H7 (cell line): ENCODE measurements around the gene ARHGEF7. TPM values are rescaled to one million over a fixed set of nuclear protein-coding genes. Genes with fewer than 3 reads are reported as not detected.

Experiments used
- DNase-seq: peaks from one replicate; pipeline ENCODE4 v3.0.0; 2012
- H3K27me3 ChIP-seq: 2 replicates; pipeline ENCODE4 v1.6.0; 2011; ENCODE audit warnings: mild to moderate bottlenecking, low read length; ENCODE audit not compliant: control insufficient read depth, insufficient read depth
- H3K36me3 ChIP-seq: replicated peaks from 2 replicates; pipeline ENCODE4 v1.5.1; 2011; ENCODE audit warnings: low read length; ENCODE audit not compliant: control insufficient read depth, insufficient read depth
- H3K4me3 ChIP-seq: 2 replicates; pipeline ENCODE4 v1.5.1; 2011; ENCODE audit warnings: low read depth, mild to moderate bottlenecking, control low read depth, low read length, moderate library complexity; ENCODE audit not compliant: insufficient read depth
- total RNA-seq: library from RNA; depleted of rRNA; stranded (reverse); fragments of >200 nt; shearing (Covaris generic); gene quantifications from 2 replicates; pipeline ENCODE4 v1.2.3, GENCODE V29; 2014

ARHGEF7 gene
- total RNA-seq, 1 experiment from 2014 or later = 20.8 TPM

DNA sequence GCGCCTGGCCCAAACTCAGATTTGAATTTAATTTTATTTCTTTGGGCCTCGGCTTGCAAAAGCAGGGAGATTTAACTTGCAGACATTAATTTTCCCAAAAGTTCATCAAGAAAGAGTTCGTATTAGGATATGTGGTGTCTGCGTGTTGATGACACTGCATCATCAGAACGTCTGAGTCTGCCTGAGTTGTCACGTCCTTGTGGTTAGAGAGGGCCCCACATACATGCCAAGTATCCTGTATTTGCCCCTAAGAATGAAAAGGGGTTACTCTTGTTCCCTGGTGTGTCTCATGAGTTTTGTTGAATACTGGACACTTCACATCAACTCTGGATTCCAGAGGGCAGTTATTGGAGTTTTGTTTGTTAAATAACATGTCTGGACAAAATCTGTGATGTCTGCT is 199.7 kb downstream of the ARHGEF7 start:
- no peak overlapping the region for H3K4me3 ChIP-seq
- no peak for DNase-seq
- H3K27me3 ChIP-seq = no peaks in the 10 kb centered on the region
- H3K36me3 ChIP-seq = no peaks in the 10 kb centered on the region

DNA sequence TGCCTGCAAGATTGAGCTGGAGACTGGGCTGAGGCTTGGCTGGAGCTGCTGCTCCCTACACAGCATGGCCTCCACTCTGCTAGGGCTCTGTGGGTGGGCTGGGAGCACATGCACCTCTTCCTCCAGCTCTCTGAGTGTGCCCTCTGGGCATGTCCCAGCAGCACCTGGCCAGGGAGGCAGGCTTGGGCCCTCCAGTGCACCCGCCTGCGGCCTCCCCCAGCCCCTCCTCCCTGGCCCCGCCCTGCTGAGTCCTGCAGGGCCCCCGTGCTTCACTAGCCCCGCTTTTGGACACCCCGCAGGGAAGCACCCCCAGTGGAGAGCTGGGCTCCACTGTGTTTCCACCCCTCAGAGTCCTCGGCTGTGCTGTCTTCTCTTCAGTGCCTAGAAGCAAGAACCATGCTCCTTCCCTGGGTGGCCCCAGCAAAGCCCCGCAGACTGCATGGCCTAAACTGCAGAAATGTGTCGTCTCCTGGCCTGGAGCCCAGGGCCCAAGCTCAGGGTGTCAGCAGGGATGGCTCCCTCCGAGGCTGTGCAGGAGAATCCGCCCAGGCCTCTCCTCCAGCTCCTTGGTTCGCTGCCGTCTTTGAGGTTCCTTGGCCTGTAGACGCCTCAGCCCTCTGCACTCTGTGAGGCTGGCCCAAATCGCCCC is 200.4 kb downstream of the ARHGEF7 start:
- H3K27me3 ChIP-seq = no peaks in the 10 kb centered on the region
- H3K36me3 ChIP-seq = no peaks in the 10 kb centered on the region
- peak; percentile 51 for DNase-seq
- H3K4me3 ChIP-seq = no peak overlapping the region

DNA sequence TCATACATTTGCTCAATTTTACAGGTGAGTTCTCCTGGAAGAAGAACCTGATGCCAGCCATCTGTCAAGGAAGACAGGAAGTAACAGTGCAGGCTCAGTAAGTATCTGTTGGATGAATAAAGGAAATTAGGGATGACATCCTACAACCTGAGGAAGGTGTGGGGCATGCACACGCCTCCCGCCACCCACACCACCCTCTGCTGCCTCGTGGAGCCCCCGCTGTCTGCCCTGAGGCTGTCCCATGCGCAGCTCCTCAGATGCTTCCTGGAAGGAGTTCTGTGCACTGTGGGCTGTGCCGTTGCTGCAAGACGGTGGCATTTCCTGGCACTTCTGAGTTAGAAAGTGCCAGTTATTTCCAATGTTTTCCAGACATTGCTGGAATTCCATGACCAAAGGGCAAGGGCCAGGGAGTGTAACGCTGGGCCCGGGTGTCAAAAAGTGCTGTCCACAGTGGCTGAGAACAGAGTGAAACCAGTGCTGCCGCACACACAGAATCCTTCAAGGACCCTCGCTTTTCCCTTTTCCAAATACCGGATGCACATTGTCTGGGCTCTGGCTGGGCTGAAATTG is 201.1 kb downstream of the ARHGEF7 start:
- H3K4me3 ChIP-seq = no peak overlapping the region
- no peaks in the 10 kb centered on the region for H3K36me3 ChIP-seq
- no peaks in the 10 kb centered on the region for H3K27me3 ChIP-seq
- no peak for DNase-seq

DNA sequence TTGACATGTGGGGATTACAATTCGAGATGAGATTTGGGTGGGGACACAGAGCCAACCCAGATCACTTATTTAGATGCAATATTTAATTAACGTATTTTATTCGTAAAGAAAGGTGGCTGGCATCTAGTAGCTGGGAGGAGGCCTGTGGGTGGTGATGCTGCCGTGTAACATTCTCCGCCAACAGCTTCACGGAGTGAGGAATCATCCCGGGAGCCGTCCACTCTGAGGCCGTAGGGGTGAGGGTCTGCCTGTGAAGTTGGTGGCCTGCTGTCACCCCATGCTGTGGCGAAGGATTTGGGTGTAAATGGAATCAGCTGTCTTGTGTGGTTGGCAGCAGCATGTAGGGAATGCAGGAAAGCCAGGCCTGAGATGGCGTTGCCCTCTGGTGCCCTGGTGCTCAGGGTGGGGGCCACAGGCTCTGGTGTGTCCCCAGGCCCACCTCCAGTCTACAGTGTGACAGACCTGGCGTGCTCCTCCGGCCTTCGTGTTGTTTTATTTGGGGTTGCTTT is 202.0 kb downstream of the ARHGEF7 start:
- Histone ChIP-seq H3K27me3 (no peaks in the 10 kb centered on the region), H3K36me3 (no peaks in the 10 kb centered on the region), H3K4me3 (no peak overlapping the region)
- peak; percentile 56 for DNase-seq

DNA sequence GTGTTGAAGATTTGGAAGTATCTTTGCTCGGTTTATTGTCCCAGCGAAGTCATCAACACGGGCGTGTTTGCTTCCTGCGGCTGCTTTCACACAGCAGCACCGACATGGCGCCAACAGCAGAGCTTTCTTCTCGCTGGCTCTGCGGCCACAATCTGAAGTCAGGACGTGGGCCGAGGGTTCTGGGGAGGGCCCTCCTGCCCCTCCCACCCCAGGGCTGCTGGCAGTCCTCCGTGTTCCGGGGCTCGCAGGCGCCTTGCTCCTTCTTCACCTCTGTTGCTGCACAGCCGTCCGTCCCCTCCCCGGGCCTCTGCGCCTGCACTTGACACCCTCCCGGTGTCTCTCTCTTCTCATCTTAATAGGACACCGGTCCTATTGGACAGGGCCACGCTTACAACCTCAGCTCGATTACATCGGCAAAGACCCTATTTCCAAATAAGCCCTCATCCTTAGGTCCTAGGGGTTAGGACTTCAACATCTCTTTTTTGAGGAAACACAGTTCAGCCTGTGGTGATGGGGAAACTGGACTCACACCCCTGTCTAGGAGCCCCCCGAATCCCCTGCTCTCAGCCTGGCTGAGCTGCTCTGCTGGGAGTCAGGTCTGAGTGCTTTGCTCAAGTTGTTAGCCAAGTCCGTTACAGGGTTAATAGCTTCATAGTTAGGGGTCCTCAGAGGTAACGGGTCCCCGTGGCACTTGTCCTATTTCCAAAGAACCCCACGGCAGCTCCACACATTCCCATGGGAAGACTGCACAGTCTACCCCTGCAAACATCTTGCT is 202.6 kb downstream of the ARHGEF7 start:
- no peaks in the 10 kb centered on the region for H3K27me3 ChIP-seq
- H3K36me3 ChIP-seq = no peaks in the 10 kb centered on the region
- DNase-seq = no peak
- H3K4me3 ChIP-seq = no peak overlapping the region

DNA sequence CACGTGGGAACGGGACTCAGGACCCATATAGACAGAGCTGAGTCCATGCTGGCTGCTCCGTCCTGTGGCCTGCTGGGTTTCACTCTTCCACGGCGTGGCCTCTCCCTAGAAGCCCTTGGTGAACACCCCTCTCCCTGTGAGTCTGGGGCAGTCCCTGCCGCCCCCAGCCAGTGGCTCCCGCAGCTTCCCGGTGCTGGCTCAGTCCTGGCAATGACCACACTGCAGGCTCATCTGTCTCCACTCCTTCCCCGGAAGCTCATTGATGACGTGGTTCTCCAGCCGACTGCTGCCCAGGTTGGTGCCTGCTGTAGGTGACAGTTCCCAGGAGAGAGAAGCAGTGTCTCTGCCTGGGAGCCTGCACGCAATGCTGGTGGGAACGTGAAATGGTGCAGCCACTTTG is 203.3 kb downstream of the ARHGEF7 start:
- DNase-seq = no peak

DNA sequence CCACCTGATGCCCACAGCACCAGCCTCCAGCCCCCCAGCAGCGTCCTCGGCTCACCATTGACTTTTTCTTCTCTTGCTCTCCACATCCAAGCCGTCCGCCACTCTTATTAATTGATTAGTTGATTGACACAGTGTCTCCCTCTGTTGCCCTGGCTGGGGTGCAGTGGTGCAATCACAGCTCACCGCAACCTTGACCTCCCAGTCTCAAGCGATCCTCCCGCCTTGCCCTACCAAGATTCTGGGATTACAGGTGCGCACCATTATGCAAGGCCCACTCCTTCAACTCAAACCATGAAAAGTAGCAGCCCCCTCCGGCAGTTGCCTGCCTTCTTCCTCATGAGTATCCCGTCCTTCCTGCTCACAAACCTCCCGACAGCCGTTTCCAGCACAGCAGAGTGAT is 204.4 kb downstream of the ARHGEF7 start:
- DNase-seq = peak; percentile 13

More for the DNA sequence above, 203.3 kb downstream of the ARHGEF7 start:
- H3K36me3 ChIP-seq = no peaks in the 10 kb centered on the region
- no peak overlapping the region for H3K4me3 ChIP-seq
- no peaks in the 10 kb centered on the region for H3K27me3 ChIP-seq

DNA sequence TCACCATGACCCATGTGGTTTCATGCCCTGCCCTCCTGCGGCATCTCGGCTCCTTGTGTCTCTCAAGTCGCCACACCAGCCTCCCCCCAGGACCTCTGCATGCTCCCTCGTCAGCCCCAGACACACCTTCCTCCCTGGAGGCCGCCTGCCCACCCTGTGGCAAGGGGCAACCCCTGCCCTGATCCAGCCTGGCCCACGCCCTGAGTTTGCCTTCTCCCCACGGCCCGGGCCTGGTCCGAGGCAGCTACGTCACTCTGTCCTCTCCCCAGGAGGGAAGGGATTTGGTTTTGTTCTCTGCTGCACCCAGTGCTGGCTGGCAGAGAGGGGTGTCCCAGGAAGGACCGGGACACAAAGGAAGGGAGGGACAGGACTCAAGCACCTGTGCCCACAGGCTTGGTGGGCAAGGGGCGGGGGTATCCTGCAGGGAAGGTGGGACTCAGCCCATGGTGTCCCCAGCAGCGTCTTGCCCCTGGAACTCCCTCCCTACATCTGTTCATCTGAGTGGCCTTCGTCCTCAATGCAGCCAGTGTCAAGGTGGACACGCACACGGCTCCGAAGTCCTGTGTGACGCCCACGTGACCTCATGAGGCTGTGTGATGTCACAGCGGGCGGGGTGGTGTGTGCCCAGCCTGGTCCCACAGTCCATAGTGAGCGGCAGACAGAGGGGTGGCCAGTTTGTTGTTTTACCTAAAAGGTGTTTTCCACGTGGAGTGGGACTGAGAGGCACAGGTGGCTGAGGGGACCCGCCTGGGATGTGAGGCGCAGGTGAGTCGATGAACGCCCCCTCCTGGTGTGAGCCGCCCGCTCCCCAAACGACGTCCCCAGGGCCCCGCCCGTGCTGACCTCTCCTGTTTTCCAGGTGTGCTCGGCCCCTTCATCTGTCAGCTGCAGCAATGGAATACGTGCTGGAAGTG is 205.1 kb downstream of the ARHGEF7 start, which contains the start of gene TEX29:
TEX29 (plus strand) TSS at position 645 of the 914 bp plus-strand sequence; CDS start at position 894, 249 bp downstream.
- DNase-seq = peak; percentile 78
- Histone ChIP-seq H3K4me3 (no peak within 1 kb of the TSS), H3K36me3 (no peaks in the 10 kb centered on the region), H3K27me3 (no peaks in the 10 kb centered on the region)

More for the DNA sequence above, 204.4 kb downstream of the ARHGEF7 start:
- Histone ChIP-seq H3K36me3 (no peaks in the 10 kb centered on the region), H3K4me3 (no peak overlapping the region), H3K27me3 (no peaks in the 10 kb centered on the region)

DNA sequence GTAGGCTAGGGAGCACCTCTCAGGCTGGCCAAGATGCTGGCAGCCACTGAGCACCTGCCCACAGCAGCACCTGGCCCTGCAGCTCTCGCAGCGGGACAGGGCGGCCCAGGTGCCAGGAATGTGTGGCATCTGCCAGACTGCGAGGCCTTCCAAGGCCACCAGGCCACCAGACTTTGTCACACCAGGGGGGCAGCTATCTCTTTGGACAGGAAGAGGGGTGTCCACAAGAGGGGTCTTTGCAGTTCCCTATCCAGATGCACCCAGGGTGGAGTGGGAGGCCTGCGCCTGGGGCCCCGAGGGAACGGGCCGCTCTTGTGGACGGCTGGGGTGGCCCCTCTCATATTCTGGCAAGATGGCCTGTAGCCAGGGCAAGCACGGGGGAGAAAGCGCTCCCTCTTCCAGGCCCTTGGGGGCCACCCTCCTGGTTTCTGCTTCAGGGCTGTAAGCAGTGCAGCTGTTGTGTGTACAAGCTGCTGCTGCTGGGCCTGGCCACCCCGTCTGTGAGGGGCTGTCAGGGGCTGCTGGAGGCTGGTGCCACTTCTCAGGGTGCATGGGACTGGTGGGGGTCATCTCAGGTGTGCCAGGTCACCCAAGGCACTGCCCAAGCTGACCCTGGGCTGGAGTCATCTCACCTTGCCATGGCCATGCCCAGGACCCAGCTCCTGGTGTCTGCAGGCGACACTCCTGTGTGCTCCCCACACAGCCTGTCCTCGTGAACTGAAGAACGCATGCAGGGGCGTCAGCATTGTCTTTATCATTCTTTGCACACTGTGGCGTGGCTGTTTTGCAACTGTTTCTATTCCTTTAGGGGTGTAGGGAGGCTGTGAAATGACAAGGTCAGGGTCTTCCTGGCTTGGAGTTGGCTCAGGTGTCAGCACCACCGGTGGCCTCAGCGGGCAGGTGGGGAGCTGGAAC is 207.1 kb downstream of the ARHGEF7 start:
- DNase-seq = no peak
- no peak overlapping the region for H3K4me3 ChIP-seq
- H3K36me3 ChIP-seq = no peaks in the 10 kb centered on the region
- H3K27me3 ChIP-seq = no peaks in the 10 kb centered on the region

DNA sequence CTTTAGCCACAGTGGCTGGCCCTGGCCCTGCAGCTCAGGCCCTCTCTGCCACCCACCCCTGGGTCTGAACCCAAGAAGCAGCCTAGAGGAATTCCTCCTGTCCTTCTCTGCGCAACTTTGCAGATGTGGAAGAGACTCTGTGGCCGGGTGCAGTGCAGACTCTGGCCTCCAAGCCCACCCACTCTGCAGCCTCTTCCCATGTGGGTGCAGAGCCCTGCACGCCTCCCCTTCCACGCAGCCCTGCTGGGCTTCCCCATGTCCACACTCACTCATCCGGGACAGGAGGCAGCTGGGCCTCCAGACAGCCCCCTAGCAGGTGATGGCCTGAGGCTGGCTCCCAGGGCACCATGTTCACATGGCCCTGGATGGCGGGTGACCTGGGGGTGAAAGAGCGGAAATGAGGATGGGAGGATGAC is 207.8 kb downstream of the ARHGEF7 start:
- H3K36me3 ChIP-seq = no peaks in the 10 kb centered on the region
- H3K4me3 ChIP-seq = no peak overlapping the region
- DNase-seq = peak; percentile 39
- no peaks in the 10 kb centered on the region for H3K27me3 ChIP-seq

DNA sequence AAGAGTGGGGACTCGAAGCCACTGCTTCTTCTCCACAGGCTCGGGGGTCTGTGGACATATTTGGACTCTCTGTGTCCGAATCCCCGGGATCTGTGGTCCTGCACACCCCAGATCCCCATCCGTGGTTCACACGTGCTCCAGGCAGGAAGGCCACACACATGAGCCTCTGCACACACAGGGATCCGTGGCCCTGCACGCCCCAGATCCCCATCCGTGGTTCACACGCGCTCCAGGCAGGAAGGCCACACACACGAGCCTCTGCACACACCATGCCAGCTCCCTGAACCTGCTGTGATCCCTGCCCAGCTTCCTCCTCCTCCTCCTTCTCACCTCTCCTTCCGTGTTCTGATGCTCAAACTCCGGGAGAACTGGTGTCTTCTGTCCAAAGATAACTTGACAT is 208.4 kb downstream of the ARHGEF7 start:
- H3K4me3 ChIP-seq = no peak overlapping the region
- no peaks in the 10 kb centered on the region for H3K36me3 ChIP-seq
- no peaks in the 10 kb centered on the region for H3K27me3 ChIP-seq
- peak; percentile 19 for DNase-seq

DNA sequence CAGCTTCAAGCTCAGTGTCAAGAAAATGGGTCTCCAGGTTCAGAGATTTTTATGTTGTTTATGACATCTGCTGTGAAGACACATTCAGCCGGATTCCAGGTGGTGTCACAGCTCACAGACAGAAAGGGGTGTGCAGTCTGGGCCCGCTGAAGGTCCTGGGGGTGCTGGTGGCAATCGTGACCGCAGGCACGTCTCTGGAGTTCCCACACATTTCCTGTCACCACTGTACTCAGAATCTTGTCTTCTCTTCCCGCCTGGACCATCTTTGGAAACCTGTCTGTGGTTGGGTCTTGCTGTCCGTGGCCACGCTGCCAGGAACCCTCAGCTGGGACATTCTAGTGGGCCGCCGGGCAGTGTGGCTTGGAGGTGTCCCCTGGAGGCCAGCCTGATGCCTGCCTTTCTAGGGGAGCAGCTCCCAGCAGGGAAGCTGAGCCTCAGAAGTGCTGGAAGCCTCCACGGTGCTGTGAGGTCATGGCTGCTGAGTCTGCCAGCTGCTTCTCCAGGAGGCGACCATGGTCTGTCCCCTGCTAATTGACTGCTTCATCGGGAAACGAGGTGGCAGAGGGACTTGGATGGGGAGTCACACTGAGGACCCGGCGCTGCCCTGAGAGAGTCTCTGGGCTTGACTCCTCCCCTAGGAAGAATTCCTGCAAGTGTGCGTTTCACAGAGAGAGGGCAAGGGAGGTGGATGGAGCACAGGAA is 209.0 kb downstream of the ARHGEF7 start:
- no peaks in the 10 kb centered on the region for H3K36me3 ChIP-seq
- H3K27me3 ChIP-seq = no peaks in the 10 kb centered on the region
- H3K4me3 ChIP-seq = no peak overlapping the region
- DNase-seq = peak; percentile 56

DNA sequence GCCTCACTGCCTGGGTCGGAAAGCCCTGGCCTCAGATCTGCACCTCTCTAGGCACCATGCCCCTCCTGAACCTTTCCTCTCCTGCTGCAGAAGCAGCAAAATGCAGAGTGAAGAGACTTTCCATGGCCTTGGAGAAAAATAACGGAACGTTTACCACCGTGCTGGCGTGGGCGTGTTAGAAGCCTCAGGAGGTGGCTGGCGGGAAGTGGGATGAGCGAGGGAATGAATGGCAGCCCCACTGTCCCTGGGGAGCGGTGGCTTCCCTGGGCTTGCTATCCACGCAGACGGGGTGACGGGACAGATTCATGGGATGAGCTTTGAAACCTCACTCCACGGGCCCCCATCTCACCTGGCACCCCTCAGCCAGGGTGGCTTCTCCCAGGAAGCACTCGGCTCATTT is 209.6 kb downstream of the ARHGEF7 start:
- Histone ChIP-seq H3K36me3 (no peaks in the 10 kb centered on the region), H3K4me3 (no peak overlapping the region), H3K27me3 (no peaks in the 10 kb centered on the region)
- DNase-seq = no peak
